Measurements from ENCODE around the gene WDR20. TPM values are rescaled to one million over a fixed set of nuclear protein-coding genes. Genes with fewer than 3 reads are reported as not detected.

WDR20 gene
- total RNA-seq, 1 experiment from 2014 or later: 25.6 TPM

GRCh38 chr14:102223682-102224081 lies 84.0 kb downstream of the WDR20 start (continued):
- TF ChIP-seq ZBTB43 (CRISPR knock-in tag; IDR thresholded peaks at IDR 0.05) (no peak), ZNF138 (CRISPR knock-in tag; conservative IDR thresholded peaks at IDR 0.05) (no peak), ZNF396 (CRISPR knock-in tag; IDR thresholded peaks at IDR 0.05; ENCODE audit: borderline replicate concordance) (no peak), KAT7 (CRISPR knock-in tag; IDR thresholded peaks at IDR 0.05; ENCODE audit: borderline replicate concordance) (no peak), MAX (CRISPR knock-in tag; IDR thresholded peaks at IDR 0.05) (no peak), E2F1 (CRISPR knock-in tag; IDR thresholded peaks at IDR 0.05) (no peak), RORB (CRISPR knock-in tag; IDR thresholded peaks at IDR 0.05) (no peak)

GRCh38 chr14:102225386-102225785 lies 85.7 kb downstream of the WDR20 start:
- no peak for TF ChIP-seq SMAD4 (CRISPR knock-in tag; IDR thresholded peaks at IDR 0.05)
- TF ChIP-seq HMGXB4 (CRISPR knock-in tag; IDR thresholded peaks at IDR 0.05): no peak
- no peak for TF ChIP-seq NFYB (CRISPR knock-in tag; conservative IDR thresholded peaks at IDR 0.05; ENCODE audit: low read depth)
- no peak for TF ChIP-seq ZNF232 (CRISPR knock-in tag; IDR thresholded peaks at IDR 0.05)
- no peak for TF ChIP-seq MLX (CRISPR knock-in tag; IDR thresholded peaks at IDR 0.05)
- TF ChIP-seq ATF1 (CRISPR knock-in tag; IDR thresholded peaks at IDR 0.05): no peak
- no peak for TF ChIP-seq TEAD4 (CRISPR knock-in tag; IDR thresholded peaks at IDR 0.05)
- TF ChIP-seq ZBTB21 (CRISPR knock-in tag; IDR thresholded peaks at IDR 0.05; ENCODE audit: borderline replicate concordance): no peak
- no peak for TF ChIP-seq ATF6 (CRISPR knock-in tag; IDR thresholded peaks at IDR 0.05)
- no peak for TF ChIP-seq SP1 (CRISPR knock-in tag; conservative IDR thresholded peaks at IDR 0.05)
- TF ChIP-seq NR2C2 (CRISPR knock-in tag; IDR thresholded peaks at IDR 0.05): no peak
- no peak for TF ChIP-seq ATF3 (CRISPR knock-in tag; conservative IDR thresholded peaks at IDR 0.05)
- no peak for TF ChIP-seq TCF7 (CRISPR knock-in tag; IDR thresholded peaks at IDR 0.05; ENCODE audit: low read depth)
- TF ChIP-seq RELA (CRISPR knock-in tag; IDR thresholded peaks at IDR 0.05; ENCODE audit: borderline replicate concordance): no peak
- no peak for TF ChIP-seq STAT6 (CRISPR knock-in tag; conservative IDR thresholded peaks at IDR 0.05; ENCODE audit: low read depth)
- no peak for TF ChIP-seq CBFB (CRISPR knock-in tag; IDR thresholded peaks at IDR 0.05; ENCODE audit: low read depth)
- no peak for TF ChIP-seq MAX (CRISPR knock-in tag; IDR thresholded peaks at IDR 0.05)
- no peak for TF ChIP-seq CDX4 (CRISPR knock-in tag; IDR thresholded peaks at IDR 0.05; ENCODE audit: borderline replicate concordance)
- no peak for TF ChIP-seq ESRRA (CRISPR knock-in tag; IDR thresholded peaks at IDR 0.05; ENCODE audit: borderline replicate concordance)
- ChIA-PET CTCF (no interaction called here), POLR2A (interaction anchor here (0.6 kb wide), 1 partner anchor 23 kb away, joined by 6 read pairs; no protein-coding TSS in a partner anchor)
- DNase-seq (ENCODE audit: low spot score) (no peak), ATAC-seq (no peak)
- H3K27me3 Mint-ChIP-seq (ENCODE audit: low read depth): no peaks in the 10 kb centered on the region
- peaks cover 10% of the 10 kb centered on the region for H3K36me3 Mint-ChIP-seq
- H3K4me1 Mint-ChIP-seq: peaks cover 18% of the 10 kb centered on the region
- no peak overlapping the region for H3K4me3 Mint-ChIP-seq
- H3K9me3 Mint-ChIP-seq: no peaks in the 10 kb centered on the region
- peak overlapping the region; percentile 15; the same call in 1 of the 2 replicates for H3K27ac Mint-ChIP-seq

All from WTC11 (cell line).